ENCODE results near the gene HCAR2. TPM values are rescaled to one million over a fixed set of nuclear protein-coding genes. Genes with fewer than 3 reads are reported as not detected.

HCAR2 gene
- total RNA-seq, 4 donors from 2014 or later: not detected

DNA sequence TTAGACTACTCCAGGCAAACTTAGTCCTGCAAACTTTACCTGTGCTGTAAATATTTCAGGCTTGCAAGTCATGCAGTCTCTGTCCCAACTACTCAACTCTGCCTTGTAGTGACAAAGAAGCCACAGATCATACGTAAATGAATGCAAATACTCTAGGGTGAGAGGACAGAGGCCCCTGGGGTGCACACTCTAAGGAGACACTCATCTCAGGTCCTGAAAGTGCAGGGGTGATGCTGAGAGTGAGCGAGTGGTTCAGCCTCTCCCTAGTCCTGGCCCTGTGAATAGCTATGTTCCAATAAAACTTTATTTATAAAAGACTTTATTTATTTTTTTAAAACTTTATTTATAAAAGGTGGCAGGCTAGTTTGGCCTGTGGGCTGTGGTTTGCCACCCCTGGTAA lies 34.9 kb downstream of the HCAR2 start:
- intact Hi-C loops (cut with DNase I; ENCODE audit: low total_unique reads): no loop called here
- Histone ChIP-seq H3K4me3 (no peak overlapping the region), H3K9me3 (no peaks in the 10 kb centered on the region), H3K36me3 (no peaks in the 10 kb centered on the region), H3K27ac (no peak overlapping the region), H3K27me3 (no peaks in the 10 kb centered on the region), H3K4me1 (no peaks in the 10 kb centered on the region)
- no peak for DNase-seq
- no peak for TF ChIP-seq POLR2A (IDR thresholded peaks at IDR 0.05)
- TF ChIP-seq CTCF (IDR thresholded peaks at IDR 0.05): no peak

DNA sequence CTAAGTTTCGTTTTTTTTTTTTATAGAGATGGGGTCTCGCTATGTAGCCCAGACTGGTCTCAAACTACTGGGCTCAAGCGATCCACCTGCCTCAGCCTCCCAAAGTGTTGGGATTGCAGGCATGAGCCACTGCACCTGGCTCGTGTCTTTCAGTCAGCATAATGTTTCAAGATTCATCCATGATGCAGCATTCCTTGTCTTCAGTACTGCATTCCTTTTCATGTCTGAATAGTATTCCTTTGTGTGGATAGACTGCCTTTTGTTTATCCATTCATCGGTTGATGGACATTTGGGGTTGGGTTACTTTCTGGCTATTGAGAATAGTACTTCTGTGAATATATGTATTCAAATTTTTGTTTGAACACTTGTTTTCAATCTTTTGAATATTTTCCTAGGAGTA lies 37.4 kb downstream of the HCAR2 start:
- Histone ChIP-seq H3K4me1 (no peaks in the 10 kb centered on the region), H3K4me3 (no peak overlapping the region), H3K27ac (no peak overlapping the region), H3K9me3 (no peaks in the 10 kb centered on the region), H3K27me3 (no peaks in the 10 kb centered on the region), H3K36me3 (no peaks in the 10 kb centered on the region)
- intact Hi-C loops (cut with DNase I; ENCODE audit: low total_unique reads): no loop called here
- no peak for TF ChIP-seq POLR2A (IDR thresholded peaks at IDR 0.05)
- TF ChIP-seq CTCF (IDR thresholded peaks at IDR 0.05): no peak
- no peak for DNase-seq

DNA sequence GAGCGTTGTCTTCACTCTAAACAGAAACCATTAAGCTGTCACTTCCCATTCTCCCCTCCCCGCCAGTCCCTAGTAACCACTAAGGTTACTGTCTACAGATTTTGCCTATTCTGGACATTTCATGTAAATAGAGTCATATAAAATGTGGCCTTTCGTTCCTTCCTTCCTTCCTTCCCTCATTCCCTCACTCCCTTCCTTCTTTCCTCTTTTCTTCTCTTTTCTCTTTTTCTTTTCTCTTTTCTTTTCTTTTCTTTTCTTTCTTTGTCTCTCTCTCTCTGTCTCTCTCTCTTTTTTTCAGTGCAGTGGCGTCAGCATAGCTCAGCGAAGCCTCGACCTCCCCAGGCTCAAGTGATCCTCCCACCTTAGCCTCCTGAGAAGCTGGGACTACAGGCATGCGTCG lies 37.8 kb downstream of the HCAR2 start:
- H3K36me3 ChIP-seq: no peaks in the 10 kb centered on the region
- intact Hi-C loops (cut with DNase I; ENCODE audit: low total_unique reads): no loop called here
- no peaks in the 10 kb centered on the region for H3K4me1 ChIP-seq
- no peak for TF ChIP-seq POLR2A (IDR thresholded peaks at IDR 0.05)
- TF ChIP-seq CTCF (IDR thresholded peaks at IDR 0.05): no peak
- no peak overlapping the region for H3K27ac ChIP-seq
- no peaks in the 10 kb centered on the region for H3K9me3 ChIP-seq
- H3K27me3 ChIP-seq: no peaks in the 10 kb centered on the region
- no peak for DNase-seq
- no peak overlapping the region for H3K4me3 ChIP-seq

DNA sequence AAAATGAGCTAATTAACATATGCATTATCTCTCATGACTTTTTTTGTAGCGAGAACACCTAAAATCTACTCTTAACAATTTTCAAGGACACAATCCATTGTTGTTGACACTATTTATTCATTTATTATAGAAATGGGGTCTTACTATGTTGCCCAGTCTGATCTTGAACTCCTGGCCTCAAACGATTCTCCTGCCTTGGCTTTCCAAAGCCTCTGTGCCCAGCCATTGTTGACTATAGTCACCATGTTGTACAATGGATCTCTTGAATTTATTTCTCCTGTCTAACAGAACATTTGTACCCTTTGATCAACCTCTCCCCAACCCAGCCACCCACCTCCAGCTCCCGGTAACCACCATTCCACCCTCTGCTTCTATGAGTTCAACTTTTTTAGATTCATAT lies 41.2 kb downstream of the HCAR2 start:
- no peak for DNase-seq
- H3K4me3 ChIP-seq: no peak overlapping the region
- intact Hi-C loops (cut with DNase I; ENCODE audit: low total_unique reads): no loop called here
- no peaks in the 10 kb centered on the region for H3K9me3 ChIP-seq
- no peaks in the 10 kb centered on the region for H3K36me3 ChIP-seq
- H3K27me3 ChIP-seq: no peaks in the 10 kb centered on the region
- TF ChIP-seq POLR2A (IDR thresholded peaks at IDR 0.05): no peak
- TF ChIP-seq CTCF (IDR thresholded peaks at IDR 0.05): no peak
- H3K4me1 ChIP-seq: no peaks in the 10 kb centered on the region
- H3K27ac ChIP-seq: no peak overlapping the region

- DNase-seq: no peak
- no peak for TF ChIP-seq CTCF (IDR thresholded peaks at IDR 0.05)
- no peak for TF ChIP-seq POLR2A (IDR thresholded peaks at IDR 0.05)
- intact Hi-C loops (cut with DNase I; ENCODE audit: low total_unique reads): no loop called here
- Histone ChIP-seq H3K27me3 (no peaks in the 10 kb centered on the region), H3K4me1 (no peaks in the 10 kb centered on the region), H3K9me3 (no peaks in the 10 kb centered on the region), H3K36me3 (no peaks in the 10 kb centered on the region), H3K4me3 (no peak overlapping the region), H3K27ac (no peak overlapping the region)
These were observed 41.9 kb downstream of the HCAR2 start for GRCh38 chr12:122661246-122661645.

Data from uterus (tissue), 4 donors.